GM18517 (cell line): Measurements from ENCODE around the gene LRRC8A.
A peak's percentile ranks its signal among the peaks of the same experiment; 100 is the strongest.

Source experiments
- ATAC-seq: cut with Tn5 transposase; IDR thresholded peaks from one replicate; pipeline ENCODE4 v1.9.1; 2021; ENCODE audit warnings: mild to moderate bottlenecking, moderate library complexity; ENCODE audit not compliant: unreplicated experiment

Gene LRRC8A

DNA sequence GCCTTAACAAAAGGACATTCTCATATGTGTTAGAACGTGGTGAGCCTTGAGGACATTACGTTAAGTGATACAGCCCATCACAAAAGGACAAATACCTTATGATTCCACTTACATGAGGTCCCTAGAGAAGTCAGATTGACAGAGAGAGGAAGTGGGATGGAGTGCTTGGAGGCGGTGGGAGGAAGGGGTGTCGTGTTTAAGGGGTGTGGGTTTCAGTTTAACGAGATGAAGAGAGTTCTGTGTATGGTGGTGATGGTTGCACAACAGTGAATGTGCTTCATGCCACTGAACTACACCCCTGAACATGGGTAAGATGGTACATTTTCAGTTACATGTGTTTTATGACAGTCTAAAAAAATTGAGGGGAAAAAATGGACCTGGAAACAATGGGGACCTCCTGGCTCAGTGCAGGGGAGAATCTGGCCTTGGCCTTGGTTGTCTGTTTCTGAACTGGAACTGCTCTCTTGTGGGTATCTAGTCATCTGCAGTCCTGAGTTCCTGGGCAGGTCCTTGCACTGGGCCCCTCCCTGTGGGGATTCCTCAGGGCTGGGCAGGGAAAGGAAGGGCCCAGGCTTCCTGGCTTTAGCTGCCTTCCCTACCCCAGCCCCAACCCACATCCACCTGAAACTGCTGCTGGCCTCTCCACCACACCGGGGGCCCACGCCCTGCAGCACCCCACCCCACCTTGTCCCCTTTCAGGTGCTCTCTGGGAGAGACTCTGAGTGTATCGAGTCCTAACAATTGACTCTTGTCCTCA is 17.8 kb downstream of the LRRC8A start:
- ATAC-seq, result no peak

GRCh38 chr9:128901379-128901778 is 19.4 kb downstream of the LRRC8A start:
- ATAC-seq, result no peak

DNA sequence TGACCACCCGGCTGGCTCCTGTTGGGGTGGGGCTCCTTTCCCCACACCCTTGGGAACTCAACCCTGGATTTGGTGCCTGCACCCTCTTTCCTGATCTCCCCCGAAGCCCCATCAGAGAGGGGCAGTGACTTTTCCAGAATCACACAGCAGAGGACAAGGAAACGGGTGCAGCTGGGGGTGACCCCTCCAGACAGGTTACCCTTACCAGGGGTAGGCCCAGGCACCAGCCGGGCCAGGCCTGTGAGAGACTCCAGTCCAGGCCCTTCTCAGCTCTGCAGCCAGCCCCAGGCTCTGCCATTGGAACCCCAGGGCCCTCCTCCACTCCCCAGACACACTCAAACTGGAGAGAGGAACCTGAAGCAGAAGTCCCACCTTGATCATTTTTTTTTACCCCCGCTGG is 19.9 kb downstream of the LRRC8A start:
- peak; percentile 17 for ATAC-seq

GRCh38 chr9:128902351-128903078 is 20.6 kb downstream of the LRRC8A start:
- peak; percentile 75 for ATAC-seq

- ATAC-seq, result no peak
Observed at GRCh38 chr9:128903079-128903461, 21.1 kb downstream of the LRRC8A start.

- ATAC-seq, result no peak
Observed at GRCh38 chr9:128903871-128904620, 22.1 kb downstream of the LRRC8A start.

GRCh38 chr9:128905964-128906363 is 24.0 kb downstream of the LRRC8A start:
- no peak for ATAC-seq

DNA sequence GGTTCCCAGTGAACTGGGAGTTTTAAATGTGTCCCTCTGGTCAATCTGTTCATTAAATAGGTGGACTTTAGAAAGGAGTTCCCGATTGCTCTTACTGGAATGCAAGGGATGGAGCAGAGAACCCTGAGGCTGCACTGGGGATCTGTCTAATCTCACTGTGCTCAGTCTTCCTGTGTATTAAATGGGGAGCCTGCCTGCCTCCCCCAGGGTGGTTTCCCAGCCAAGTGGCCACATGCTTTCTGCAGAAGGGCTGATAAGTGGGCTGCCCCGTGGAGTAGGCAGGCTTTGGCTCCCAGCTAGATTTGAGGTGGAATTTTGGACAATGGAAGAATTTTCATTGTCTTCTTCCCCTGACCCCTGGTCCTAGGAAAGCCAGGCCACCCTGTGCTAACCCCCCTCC is 24.8 kb downstream of the LRRC8A start:
- no peak for ATAC-seq

DNA sequence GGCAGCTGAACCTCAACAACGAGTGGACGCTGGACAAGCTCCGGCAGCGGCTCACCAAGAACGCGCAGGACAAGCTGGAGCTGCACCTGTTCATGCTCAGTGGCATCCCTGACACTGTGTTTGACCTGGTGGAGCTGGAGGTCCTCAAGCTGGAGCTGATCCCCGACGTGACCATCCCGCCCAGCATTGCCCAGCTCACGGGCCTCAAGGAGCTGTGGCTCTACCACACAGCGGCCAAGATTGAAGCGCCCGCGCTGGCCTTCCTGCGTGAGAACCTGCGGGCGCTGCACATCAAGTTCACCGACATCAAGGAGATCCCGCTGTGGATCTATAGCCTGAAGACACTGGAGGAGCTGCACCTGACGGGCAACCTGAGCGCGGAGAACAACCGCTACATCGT is 26.4 kb downstream of the LRRC8A start:
- no peak for ATAC-seq

DNA sequence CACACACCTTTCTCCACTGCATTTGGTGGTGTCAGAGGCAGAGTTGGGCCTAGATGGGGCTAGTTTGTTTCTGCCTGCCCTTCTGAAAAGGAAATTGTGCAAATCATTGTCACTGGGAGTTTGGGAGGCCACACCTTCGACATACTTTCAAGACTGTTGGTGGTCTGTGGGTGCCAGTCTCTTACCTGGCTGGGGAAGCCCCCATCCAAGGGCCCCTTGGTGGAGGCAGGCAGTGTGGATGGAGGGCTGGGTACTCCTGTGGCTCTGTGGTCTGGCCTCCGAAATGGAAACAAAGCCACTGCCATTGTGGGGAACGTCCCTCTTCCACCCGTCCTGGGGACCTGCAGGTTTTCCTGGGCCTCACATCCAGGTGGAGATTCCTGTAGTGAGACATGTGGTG is 27.9 kb downstream of the LRRC8A start:
- no peak for ATAC-seq

GRCh38 chr9:128910906-128911305 is 29.0 kb downstream of the LRRC8A start:
- ATAC-seq, result no peak

DNA sequence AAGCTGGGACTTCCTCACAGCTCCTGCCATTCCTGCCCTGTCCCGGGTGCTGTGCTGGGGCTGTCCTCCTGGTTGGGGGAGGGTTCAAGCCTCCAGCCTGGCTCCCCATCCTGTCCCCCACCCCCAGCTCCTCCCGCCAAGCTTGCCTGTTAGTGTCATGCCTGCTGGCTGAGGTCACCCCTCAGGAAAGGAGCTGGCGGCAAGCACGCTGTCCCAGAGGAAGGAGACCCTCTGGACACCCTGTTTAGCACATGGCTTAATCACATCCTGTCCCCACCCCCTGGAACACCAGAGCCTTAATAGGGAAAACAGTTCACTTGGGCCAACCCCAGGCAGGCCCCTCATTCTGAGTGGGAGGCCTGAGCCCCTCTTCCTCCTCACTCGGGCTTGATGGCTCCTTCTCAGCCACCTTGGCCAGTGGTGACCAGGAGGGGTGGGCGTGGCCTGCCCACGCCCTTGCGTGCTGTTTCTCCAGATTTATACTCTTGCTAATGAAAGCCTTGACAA is 29.6 kb downstream of the LRRC8A start:
- no peak for ATAC-seq

DNA sequence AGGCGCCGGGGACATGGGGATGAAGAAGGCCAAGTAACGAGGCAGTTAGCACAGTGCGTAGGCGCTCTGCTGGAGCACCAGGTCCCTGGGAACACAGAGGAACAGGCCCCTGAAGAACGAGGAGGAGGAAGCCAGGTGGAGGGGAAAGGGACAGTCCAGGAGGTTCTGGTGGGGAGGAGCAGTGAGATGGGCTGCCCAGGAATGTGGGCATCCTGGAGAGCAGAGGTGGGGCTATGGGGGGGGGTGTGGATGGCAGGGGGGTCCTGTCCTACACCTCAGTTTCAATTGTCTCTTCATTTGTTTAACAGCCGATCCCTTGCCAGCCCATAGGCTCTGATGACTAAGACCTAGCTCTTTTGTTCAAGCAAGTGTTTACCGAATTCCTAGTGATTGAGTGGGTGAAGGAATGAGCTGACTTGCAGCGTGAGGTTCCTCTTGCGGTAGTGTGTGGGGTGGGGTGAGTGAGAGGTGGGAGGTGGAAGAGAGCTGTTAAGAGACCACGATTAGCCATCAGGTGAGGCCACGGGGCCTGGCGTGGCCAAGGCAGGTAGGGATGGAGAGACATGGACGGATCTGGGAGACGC is 30.4 kb downstream of the LRRC8A start:
- ATAC-seq, result no peak

GRCh38 chr9:128913048-128913900 is 31.3 kb downstream of the LRRC8A start:
- no peak for ATAC-seq

DNA sequence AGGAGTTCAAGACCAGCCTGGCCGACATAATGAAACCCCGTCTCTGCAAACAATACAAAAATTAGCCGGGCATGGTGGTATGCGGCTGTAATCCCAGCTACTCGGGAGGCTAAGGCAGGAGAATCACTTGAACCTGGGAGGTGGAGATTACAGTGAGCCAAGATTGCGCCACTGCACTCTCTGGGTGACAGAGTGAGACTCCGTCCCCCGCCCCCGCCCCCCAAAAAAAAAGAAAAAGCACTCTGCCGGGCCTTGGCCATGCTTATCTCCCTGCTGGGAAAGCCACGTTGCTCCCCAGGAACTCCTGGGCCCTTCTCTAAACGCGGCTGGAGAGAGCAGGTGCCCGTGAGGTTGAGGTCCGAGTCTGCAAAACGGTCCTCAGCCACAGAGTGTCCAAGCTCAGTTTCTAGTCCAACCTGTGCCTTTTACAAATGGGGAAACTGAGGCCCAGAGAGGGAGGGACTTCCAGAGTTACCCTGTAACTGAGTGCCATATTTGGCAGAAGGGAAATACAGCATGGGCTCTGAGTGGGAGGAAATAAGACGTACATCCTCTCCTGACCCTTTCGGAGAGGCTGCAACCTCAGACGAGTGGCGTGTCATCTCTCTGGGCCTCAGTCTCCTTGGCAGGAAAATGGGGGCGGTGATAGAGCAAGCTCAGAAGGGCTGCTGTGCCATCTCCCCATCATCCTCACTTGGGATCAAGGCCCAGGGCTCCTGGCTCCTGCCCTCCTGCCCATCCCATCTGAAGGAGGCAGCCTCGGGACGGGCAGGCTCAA is 32.3 kb downstream of the LRRC8A start:
- ATAC-seq, result no peak

DNA sequence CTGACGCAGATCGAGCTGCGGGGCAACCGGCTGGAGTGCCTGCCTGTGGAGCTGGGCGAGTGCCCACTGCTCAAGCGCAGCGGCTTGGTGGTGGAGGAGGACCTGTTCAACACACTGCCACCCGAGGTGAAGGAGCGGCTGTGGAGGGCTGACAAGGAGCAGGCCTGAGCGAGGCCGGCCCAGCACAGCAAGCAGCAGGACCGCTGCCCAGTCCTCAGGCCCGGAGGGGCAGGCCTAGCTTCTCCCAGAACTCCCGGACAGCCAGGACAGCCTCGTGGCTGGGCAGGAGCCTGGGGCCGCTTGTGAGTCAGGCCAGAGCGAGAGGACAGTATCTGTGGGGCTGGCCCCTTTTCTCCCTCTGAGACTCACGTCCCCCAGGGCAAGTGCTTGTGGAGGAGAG is 34.3 kb downstream of the LRRC8A start:
- no peak for ATAC-seq

DNA sequence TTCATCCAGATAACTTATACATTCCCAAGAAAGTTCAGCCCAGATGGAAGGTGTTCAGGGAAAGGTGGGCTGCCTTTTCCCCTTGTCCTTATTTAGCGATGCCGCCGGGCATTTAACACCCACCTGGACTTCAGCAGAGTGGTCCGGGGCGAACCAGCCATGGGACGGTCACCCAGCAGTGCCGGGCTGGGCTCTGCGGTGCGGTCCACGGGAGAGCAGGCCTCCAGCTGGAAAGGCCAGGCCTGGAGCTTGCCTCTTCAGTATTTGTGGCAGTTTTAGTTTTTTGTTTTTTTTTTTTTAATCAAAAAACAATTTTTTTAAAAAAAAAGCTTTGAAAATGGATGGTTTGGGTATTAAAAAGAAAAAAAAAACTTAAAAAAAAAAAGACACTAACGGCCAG is 34.8 kb downstream of the LRRC8A start:
- ATAC-seq, result no peak

DNA sequence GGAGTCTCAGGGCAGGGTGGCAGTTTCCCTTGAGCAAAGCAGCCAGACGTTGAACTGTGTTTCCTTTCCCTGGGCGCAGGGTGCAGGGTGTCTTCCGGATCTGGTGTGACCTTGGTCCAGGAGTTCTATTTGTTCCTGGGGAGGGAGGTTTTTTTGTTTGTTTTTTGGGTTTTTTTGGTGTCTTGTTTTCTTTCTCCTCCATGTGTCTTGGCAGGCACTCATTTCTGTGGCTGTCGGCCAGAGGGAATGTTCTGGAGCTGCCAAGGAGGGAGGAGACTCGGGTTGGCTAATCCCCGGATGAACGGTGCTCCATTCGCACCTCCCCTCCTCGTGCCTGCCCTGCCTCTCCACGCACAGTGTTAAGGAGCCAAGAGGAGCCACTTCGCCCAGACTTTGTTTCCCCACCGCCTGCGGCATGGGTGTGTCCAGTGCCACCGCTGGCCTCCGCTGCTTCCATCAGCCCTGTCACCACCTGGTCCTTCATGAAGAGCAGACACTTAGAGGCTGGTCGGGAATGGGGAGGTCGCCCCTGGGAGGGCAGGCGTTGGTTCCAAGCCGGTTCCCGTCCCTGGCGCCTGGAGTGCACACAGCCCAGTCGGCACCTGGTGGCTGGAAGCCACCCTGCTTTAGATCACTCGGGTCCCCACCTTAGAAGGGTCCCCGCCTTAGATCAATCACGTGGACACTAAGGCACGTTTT is 35.4 kb downstream of the LRRC8A start:
- ATAC-seq, result no peak

GRCh38 chr9:128918921-128919320 is 37.0 kb downstream of the LRRC8A start:
- ATAC-seq, result no peak
